ENCODE measurements around the gene SPTBN1. TPM values are rescaled to one million over a fixed set of nuclear protein-coding genes. Genes with fewer than 3 reads are reported as not detected.

SPTBN1 gene
- total and polyA plus RNA-seq, 2 experiments from 2014 or later: 122 to 341 TPM

- H3K27me3 ChIP-seq: no peaks in the 10 kb centered on the region
- no peaks in the 10 kb centered on the region for H3K9me2 ChIP-seq (replicated peaks; ENCODE audit: insufficient read depth)
- DNase-seq (ENCODE audit: low spot score): no peak
- H2AFZ ChIP-seq: no peak overlapping the region
- TF ChIP-seq CTCF (IDR thresholded peaks at IDR 0.05; ENCODE audit: poor library complexity) (no peak), EZH2 (IDR thresholded peaks at IDR 0.05; ENCODE audit: borderline replicate concordance) (no peak), EZH2phosphoT487 (IDR thresholded peaks at IDR 0.05; ENCODE audit: low read depth, severe bottlenecking, unreplicated experiment) (no peak)
- no peaks in the 10 kb centered on the region for H3K9me3 ChIP-seq (ENCODE audit: low read depth)
- 87% methylated on average over 5 of the region's 5 CpGs for WGBS (ENCODE audit: low lambda C conversion rate, missing lambda C conversion rate)
- H3K79me2 ChIP-seq: peaks cover 100% of the 10 kb centered on the region
- H3K4me1 ChIP-seq (ENCODE audit: insufficient read depth): peaks cover 17% of the 10 kb centered on the region
- H3K36me3 ChIP-seq (replicated peaks; ENCODE audit: insufficient read depth, low read depth): no peaks in the 10 kb centered on the region
- H3K4me2 ChIP-seq: no peak overlapping the region
- H3K4me3 ChIP-seq: no peak overlapping the region
- peak overlapping the region; percentile 9 for H3K27ac ChIP-seq
- peaks cover 95% of the 10 kb centered on the region for H4K20me1 ChIP-seq (ENCODE audit: insufficient read depth, poor library complexity, severe bottlenecking)
Observed at GRCh38 chr2:54597153-54597848, 141.2 kb downstream of the SPTBN1 start.

- TF ChIP-seq EZH2 (IDR thresholded peaks at IDR 0.05; ENCODE audit: borderline replicate concordance): no peak
- no peak for TF ChIP-seq CTCF (IDR thresholded peaks at IDR 0.05; ENCODE audit: poor library complexity)
- no peak for TF ChIP-seq EZH2phosphoT487 (IDR thresholded peaks at IDR 0.05; ENCODE audit: low read depth, severe bottlenecking, unreplicated experiment)
- Histone ChIP-seq H3K27ac (no peak overlapping the region), H3K27me3 (no peaks in the 10 kb centered on the region), H3K4me3 (no peak overlapping the region), H3K4me2 (no peak overlapping the region), H4K20me1 (ENCODE audit: insufficient read depth, poor library complexity, severe bottlenecking) (peaks cover 96% of the 10 kb centered on the region), H3K79me2 (peaks cover 100% of the 10 kb centered on the region), H2AFZ (no peak overlapping the region), H3K36me3 (replicated peaks; ENCODE audit: insufficient read depth, low read depth) (no peaks in the 10 kb centered on the region), H3K4me1 (ENCODE audit: insufficient read depth) (peaks cover 26% of the 10 kb centered on the region), H3K9me3 (ENCODE audit: low read depth) (no peaks in the 10 kb centered on the region), H3K9me2 (replicated peaks; ENCODE audit: insufficient read depth) (no peaks in the 10 kb centered on the region)
- DNase-seq (ENCODE audit: low spot score): no peak
- WGBS (ENCODE audit: low lambda C conversion rate, missing lambda C conversion rate): 95% methylated on average over 14 of the region's 14 CpGs
Observed at GRCh38 chr2:54598347-54599325, 142.5 kb downstream of the SPTBN1 start.

GRCh38 chr2:54599326-54599710 is 143.2 kb downstream of the SPTBN1 start:
- peaks cover 33% of the 10 kb centered on the region for H3K4me1 ChIP-seq (ENCODE audit: insufficient read depth)
- H3K4me2 ChIP-seq: no peak overlapping the region
- no peak overlapping the region for H3K4me3 ChIP-seq
- no peaks in the 10 kb centered on the region for H3K36me3 ChIP-seq (replicated peaks; ENCODE audit: insufficient read depth, low read depth)
- DNase-seq (ENCODE audit: low spot score): no peak
- 97% methylated on average over 5 of the region's 5 CpGs for WGBS (ENCODE audit: low lambda C conversion rate, missing lambda C conversion rate)
- no peaks in the 10 kb centered on the region for H3K27me3 ChIP-seq
- no peak overlapping the region for H2AFZ ChIP-seq
- peaks cover 98% of the 10 kb centered on the region for H4K20me1 ChIP-seq (ENCODE audit: insufficient read depth, poor library complexity, severe bottlenecking)
- H3K79me2 ChIP-seq: peaks cover 100% of the 10 kb centered on the region
- H3K9me2 ChIP-seq (replicated peaks; ENCODE audit: insufficient read depth): no peaks in the 10 kb centered on the region
- H3K9me3 ChIP-seq (ENCODE audit: low read depth): no peaks in the 10 kb centered on the region
- no peak for TF ChIP-seq CTCF (IDR thresholded peaks at IDR 0.05; ENCODE audit: poor library complexity)
- no peak for TF ChIP-seq EZH2phosphoT487 (IDR thresholded peaks at IDR 0.05; ENCODE audit: low read depth, severe bottlenecking, unreplicated experiment)
- no peak for TF ChIP-seq EZH2 (IDR thresholded peaks at IDR 0.05; ENCODE audit: borderline replicate concordance)
- H3K27ac ChIP-seq: peak overlapping the region; percentile 23
